A549 (cell line): ENCODE measurements around the gene CSRP2. TPM values are rescaled to one million over a fixed set of nuclear protein-coding genes. Genes with fewer than 3 reads are reported as not detected.

Source experiments
- ATAC-seq, 2 experiments: fragments of 200-7000 bp in 1 of 2; fragments of >200 bp in 1 of 2; cut with Nextera tagmentation in 1 of 2; cut with Tn5 transposase in 1 of 2; 3 replicates each; pipeline versions ENCODE4 v1.8.0 to v1.9.1; 2018 to 2020; ENCODE audit warnings: mild to moderate bottlenecking in 1 of 2, moderate library complexity in 1 of 2
- CTCF ChIA-PET: fragments of 300-600 bp; sonication (Branson Sonifier 250); formaldehyde crosslinking; extraction: SDS; loops from one replicate; lab custom pipeline; 2021; ENCODE audit warnings: antibody characterized with exemption, inconsistent platforms; lab: Yijun Ruan, JAX
- POLR2A ChIA-PET: fragments of 350-600 bp; formaldehyde crosslinking; extraction: SDS; loops from one replicate; lab custom pipeline; 2021; ENCODE audit warnings: antibody characterized with exemption, inconsistent platforms; lab: Yijun Ruan, JAX
- DNase-seq, 2 experiments: peaks; one replicate each; pipeline versions ENCODE4 v3.0.0 to v3.0.0-alpha.2; 2011 to 2016; ENCODE audit warnings: low read depth in 1 of 2, low spot score in 1 of 2
- FAIRE-seq: peaks from 2 replicates; lab custom pipeline; 2011; peaks lifted over from hg19 to GRCh38; lab: Jason Lieb, UNC
- H3K27ac ChIP-seq, 2 experiments: fragments of >200 bp; sonication (Bioruptor Twin); formaldehyde crosslinking; 3 replicates each; pipeline ENCODE4 v1.5.1; 2016 to 2017
- H3K4me1 ChIP-seq: fragments of >200 bp; sonication (Bioruptor Twin); formaldehyde crosslinking; 3 replicates; pipeline ENCODE4 v1.6.1; 2016
- H3K4me2 ChIP-seq: fragments of >200 bp; sonication (Bioruptor Twin); formaldehyde crosslinking; 3 replicates; pipeline ENCODE4 v1.6.1; 2016
- H3K4me3 ChIP-seq: fragments of >200 bp; sonication (Bioruptor Twin); formaldehyde crosslinking; 3 replicates; pipeline ENCODE4 v1.5.1; 2016
- H3K9me3 ChIP-seq: fragments of >200 bp; sonication (Bioruptor Twin); formaldehyde crosslinking; 3 replicates; pipeline ENCODE4 v1.6.1; 2016
- CBX2 ChIP-seq: fragments of 200-600 bp; sonication (generic); IDR thresholded peaks from 2 replicates; pipeline ENCODE4 v1.6.1; 2016; ENCODE audit warnings: low read depth, mild to moderate bottlenecking, borderline replicate concordance
- CBX8 ChIP-seq: fragments of 200-600 bp; sonication (generic); IDR thresholded peaks from 2 replicates; pipeline ENCODE4 v1.6.1; 2016
- CEBPB ChIP-seq, 2 experiments: fragments of >200 bp in 1 of 2; sonication (Bioruptor Twin) in 1 of 2; formaldehyde crosslinking in 1 of 2; IDR thresholded peaks; 2 replicates each; pipeline ENCODE4 v1.6.1; 2012 to 2016
- CHD2 ChIP-seq: fragments of 150-350 bp; IDR thresholded peaks from 2 replicates; pipeline ENCODE4 v1.6.1; 2014; ENCODE audit warnings: low read length; ENCODE audit not compliant: partially characterized antibody
- EHMT2 ChIP-seq: fragments of 200-600 bp; sonication (generic); IDR thresholded peaks from 2 replicates; pipeline ENCODE4 v1.6.1; 2016; ENCODE audit warnings: antibody characterized with exemption, low read depth, mild to moderate bottlenecking, moderate library complexity
- FOSL2 ChIP-seq, 2 experiments: fragments of 450-650 bp in 1 of 2; fragments of >200 bp in 1 of 2; sonication (Bioruptor Twin) in 1 of 2; formaldehyde crosslinking; IDR thresholded peaks; 2 replicates each; pipeline versions ENCODE4 v1.5.0 to v1.6.1; 2016 to 2020; ENCODE audit warnings: mild to moderate bottlenecking in 1 of 2, moderate library complexity in 1 of 2
- GATA3 ChIP-seq: IDR thresholded peaks from 2 replicates; pipeline ENCODE4 v1.6.1; 2012; ENCODE audit warnings: borderline replicate concordance
- HOXB13 ChIP-seq: fragments of 250-450 bp; sonication (Bioruptor Pico); IDR thresholded peaks from 2 replicates; pipeline ENCODE4 v1.5.0; 2020; ENCODE audit warnings: low read depth, mild to moderate bottlenecking, moderate library complexity
- JUN ChIP-seq, 2 experiments: fragments of >200 bp; sonication (Bioruptor Twin); formaldehyde crosslinking; IDR thresholded peaks; 2 replicates in 1 of 2; 3 replicates in 1 of 2; pipeline ENCODE4 v1.6.1; 2016 to 2017
- KDM5A ChIP-seq: fragments of 200-600 bp; sonication (generic); IDR thresholded peaks from 2 replicates; pipeline ENCODE4 v1.6.1; 2016; ENCODE audit warnings: antibody characterized with exemption, mild to moderate bottlenecking
- MAFK ChIP-seq: fragments of 450-650 bp; IDR thresholded peaks from 2 replicates; pipeline ENCODE4 v1.6.1; 2014; ENCODE audit not compliant: partially characterized antibody
- NPAS2 ChIP-seq: fragments of 250-450 bp; sonication (Bioruptor Pico); IDR thresholded peaks from 2 replicates; pipeline ENCODE4 v1.8.0; 2022; ENCODE audit warnings: mild to moderate bottlenecking, moderate library complexity, borderline replicate concordance
- PHF8 ChIP-seq: fragments of 200-600 bp; sonication (generic); IDR thresholded peaks from 2 replicates; pipeline ENCODE4 v1.6.1; 2016; ENCODE audit warnings: low read depth, mild to moderate bottlenecking, antibody characterized with exemption, moderate library complexity, borderline replicate concordance
- POLR2A ChIP-seq: IDR thresholded peaks from 2 replicates; pipeline ENCODE4 v1.6.1; 2012; ENCODE audit warnings: mild to moderate bottlenecking, low read length
- RAD21 ChIP-seq, 2 experiments: fragments of >200 bp in 1 of 2; sonication (Bioruptor Twin) in 1 of 2; formaldehyde crosslinking in 1 of 2; IDR thresholded peaks in 1 of 2; conservative IDR thresholded peaks in 1 of 2; 2 replicates in 1 of 2; 3 replicates in 1 of 2; pipeline ENCODE4 v1.6.1; 2012 to 2018; ENCODE audit warnings: inconsistent platforms in 1 of 2
- SMC3 ChIP-seq: fragments of >200 bp; sonication (Bioruptor Twin); formaldehyde crosslinking; IDR thresholded peaks from 3 replicates; pipeline ENCODE4 v1.6.1; 2018; ENCODE audit warnings: inconsistent platforms
- TP53 ChIP-seq: fragments of 250-450 bp; sonication (Bioruptor Pico); IDR thresholded peaks from 2 replicates; pipeline ENCODE4 v1.5.0; 2021; ENCODE audit warnings: mild to moderate bottlenecking, moderate library complexity
- ZFP36 ChIP-seq: fragments of 450-650 bp; IDR thresholded peaks from 2 replicates; pipeline ENCODE4 v1.6.1; 2014; ENCODE audit warnings: borderline replicate concordance; ENCODE audit not compliant: partially characterized antibody
- ZSCAN20 ChIP-seq: fragments of 250-450 bp; sonication (Bioruptor Pico); IDR thresholded peaks from 2 replicates; pipeline ENCODE4 v1.8.0; 2022; ENCODE audit warnings: mild to moderate bottlenecking, moderate library complexity
- WGBS: methylation state at CpG from one replicate; pipeline ENCODE4 v1.1.6; 2017; ENCODE audit errors: missing lambda C conversion rate; 5-methylcytosine and 5-hydroxymethylcytosine counted together
- polyA plus RNA-seq, 4 experiments: library from polyadenylated mRNA; depleted of rRNA in 3 of 4; stranded (reverse); fragments of >200 nt; fragmentation: RNase III in 1 of 4; extraction: RNeasy Plus Mini Kit Qiagen cat#74134 plus additional on column Dnase treatment in 1 of 4; gene quantifications; 2 replicates in 3 of 4; 3 replicates in 1 of 4; pipeline ENCODE4 v1.2.3, GENCODE V29; 2011 to 2017
- TF ChIP-seq, protein P1 (sequence below): fragments of 250-450 bp; sonication (Bioruptor Pico); IDR thresholded peaks from 2 replicates; pipeline ENCODE4 v1.5.0; 2020; ENCODE audit warnings: low read depth, mild to moderate bottlenecking, moderate library complexity
- TF ChIP-seq, protein P2 (sequence below): fragments of 450-650 bp; IDR thresholded peaks from 2 replicates; pipeline ENCODE4 v1.6.1; 2014; ENCODE audit warnings: antibody characterized with exemption
- TF ChIP-seq, protein P3 (sequence below): IDR thresholded peaks from 2 replicates; pipeline ENCODE4 v1.6.1; 2012; ENCODE audit warnings: low read depth, borderline replicate concordance

The CSRP2 gene
- polyA plus RNA-seq, 2 of the 4 experiments (the other 2 are of a cell fraction) = 19.2 to 23.6 TPM

DNA sequence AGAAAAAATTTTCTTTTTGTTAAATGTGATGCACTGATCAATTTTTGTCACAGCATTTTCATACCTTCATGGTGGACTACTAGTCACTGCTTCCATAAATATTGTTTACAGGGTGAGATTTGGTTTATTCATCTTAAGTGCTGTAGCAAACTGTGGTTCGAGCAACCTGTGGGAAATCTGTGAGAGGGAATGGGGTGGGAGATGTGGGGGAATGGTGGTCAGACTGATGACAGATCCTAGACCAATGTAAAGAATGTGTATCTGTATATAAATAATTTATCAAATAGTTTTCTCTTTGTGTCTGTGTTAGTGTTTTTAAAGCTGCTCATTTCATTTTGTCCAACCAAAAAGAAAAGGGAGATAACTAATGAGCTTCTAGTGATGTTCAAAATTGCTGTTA, 26.7 kb downstream of the CSRP2 start (continued):
- TF ChIP-seq KDM5A = no peak

DNA sequence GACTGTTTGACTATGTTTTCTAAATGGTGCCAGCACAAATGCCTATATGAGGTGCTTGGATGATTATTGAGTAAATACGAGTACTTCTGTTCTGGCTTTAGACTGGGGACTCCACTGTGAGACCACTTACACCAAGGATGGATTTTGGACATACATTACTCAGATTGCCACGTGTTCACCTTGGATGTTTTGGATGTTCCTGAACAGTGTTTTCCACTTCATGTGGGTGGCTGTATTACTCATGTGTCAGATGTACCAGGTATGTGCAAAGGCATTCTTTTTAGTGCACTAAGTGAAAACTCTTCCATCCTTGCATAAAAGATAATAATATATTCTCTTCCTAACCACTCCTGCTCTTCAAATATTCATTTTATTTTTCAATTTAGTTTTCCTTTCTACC, 30.7 kb downstream of the CSRP2 start:
- TF ChIP-seq FOSL2 (IDR thresholded peaks at IDR 0.05) (no peak), FOSL2 (CRISPR knock-in tag; IDR thresholded peaks at IDR 0.05) (no peak), CBX8 (no peak), ZSCAN20 (CRISPR knock-in tag) (no peak), POLR2A (no peak)
- TF ChIP-seq, all 56 proteins: peak for 0
- no peak for DNase-seq
- ChIA-PET POLR2A (no interaction called here), CTCF (no interaction called here)
- Histone ChIP-seq H3K27ac (no peak overlapping the region), H3K9me3 (no peaks in the 10 kb centered on the region), H3K4me3 (no peak overlapping the region), H3K4me1 (no peaks in the 10 kb centered on the region), H3K4me2 (no peak overlapping the region)
- no peak for ATAC-seq
- no peak for FAIRE-seq
- WGBS = 87% methylated on average over 2 of the region's 2 CpGs

DNA sequence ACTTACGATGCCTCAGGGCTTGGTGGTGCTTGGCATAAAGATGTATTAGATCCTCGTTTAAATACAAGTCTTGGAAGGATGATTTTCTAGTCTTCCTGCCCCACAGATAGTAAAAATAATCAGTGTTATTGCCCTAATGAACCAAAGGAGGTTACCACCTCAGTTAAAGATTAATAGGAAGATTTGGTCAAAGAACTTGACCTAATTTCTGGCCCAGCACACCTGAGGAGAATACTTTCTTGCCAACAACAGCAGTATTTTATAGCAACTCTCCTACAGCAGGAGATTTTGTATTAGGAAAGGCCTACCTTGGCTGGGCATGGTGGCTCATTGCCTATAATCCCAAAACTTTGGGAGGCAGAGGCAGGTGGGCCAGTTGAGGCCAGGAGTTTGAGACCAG, 31.6 kb downstream of the CSRP2 start:
- CTCF ChIA-PET = interaction anchor here (1.3 kb wide), 1 partner anchor 17 kb away, joined by 3 read pairs; no protein-coding TSS in a partner anchor
- no peak overlapping the region for H3K4me3 ChIP-seq
- H3K27ac ChIP-seq = no peak overlapping the region
- ATAC-seq = no peak
- 82% methylated on average over 2 of the region's 2 CpGs for WGBS
- H3K4me2 ChIP-seq = no peak overlapping the region
- H3K9me3 ChIP-seq = no peaks in the 10 kb centered on the region
- TF ChIP-seq EHMT2 = no peak
- TF ChIP-seq HOXB13 (CRISPR knock-in tag) = no peak
- TF ChIP-seq MAFK = no peak
- no peak for TF ChIP-seq JUN (IDR thresholded peaks at IDR 0.05)
- no peak for TF ChIP-seq PHF8
- TF ChIP-seq RAD21 (conservative IDR thresholded peaks at IDR 0.05 in 1 of 2, IDR thresholded peaks at IDR 0.05 in 1 of 2) = no peak
- no peak for TF ChIP-seq CEBPB (IDR thresholded peaks at IDR 0.05)
- no peak for TF ChIP-seq SMC3
- TF ChIP-seq, protein P1, sequence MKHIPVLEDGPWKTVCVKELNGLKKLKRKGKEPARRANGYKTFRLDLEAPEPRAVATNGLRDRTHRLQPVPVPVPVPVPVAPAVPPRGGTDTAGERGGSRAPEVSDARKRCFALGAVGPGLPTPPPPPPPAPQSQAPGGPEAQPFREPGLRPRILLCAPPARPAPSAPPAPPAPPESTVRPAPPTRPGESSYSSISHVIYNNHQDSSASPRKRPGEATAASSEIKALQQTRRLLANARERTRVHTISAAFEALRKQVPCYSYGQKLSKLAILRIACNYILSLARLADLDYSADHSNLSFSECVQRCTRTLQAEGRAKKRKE (CRISPR knock-in tag) = no peak
- TF ChIP-seq ZFP36 = no peak
- no peak for TF ChIP-seq NPAS2 (CRISPR knock-in tag)
- no peak for TF ChIP-seq CHD2
- TF ChIP-seq, protein P2, sequence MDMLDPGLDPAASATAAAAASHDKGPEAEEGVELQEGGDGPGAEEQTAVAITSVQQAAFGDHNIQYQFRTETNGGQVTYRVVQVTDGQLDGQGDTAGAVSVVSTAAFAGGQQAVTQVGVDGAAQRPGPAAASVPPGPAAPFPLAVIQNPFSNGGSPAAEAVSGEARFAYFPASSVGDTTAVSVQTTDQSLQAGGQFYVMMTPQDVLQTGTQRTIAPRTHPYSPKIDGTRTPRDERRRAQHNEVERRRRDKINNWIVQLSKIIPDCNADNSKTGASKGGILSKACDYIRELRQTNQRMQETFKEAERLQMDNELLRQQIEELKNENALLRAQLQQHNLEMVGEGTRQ = no peak
- no peak for TF ChIP-seq ZSCAN20 (CRISPR knock-in tag)
- TF ChIP-seq CBX2 = no peak
- no peak for TF ChIP-seq TP53 (CRISPR knock-in tag)
- TF ChIP-seq, protein P3, sequence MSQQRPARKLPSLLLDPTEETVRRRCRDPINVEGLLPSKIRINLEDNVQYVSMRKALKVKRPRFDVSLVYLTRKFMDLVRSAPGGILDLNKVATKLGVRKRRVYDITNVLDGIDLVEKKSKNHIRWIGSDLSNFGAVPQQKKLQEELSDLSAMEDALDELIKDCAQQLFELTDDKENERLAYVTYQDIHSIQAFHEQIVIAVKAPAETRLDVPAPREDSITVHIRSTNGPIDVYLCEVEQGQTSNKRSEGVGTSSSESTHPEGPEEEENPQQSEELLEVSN = no peak
- TF ChIP-seq GATA3 = no peak
- no peaks in the 10 kb centered on the region for H3K4me1 ChIP-seq
- FAIRE-seq = no peak
- POLR2A ChIA-PET = no interaction called here
- DNase-seq = no peak
